NCI-H82 treated with DMSO at 0.1 percent for 48 hours (cell line): Measurements from ENCODE around the gene PTBP1.
"Not testable (repeated sequence)": the region's sequence is repeated elsewhere in the genome, so short reads cannot be mapped to it uniquely, and the experiment has no call there.

ENCODE experiments used
- DNase-seq: peaks from one replicate; lab custom pipeline; 2025; ENCODE audit not compliant: unreplicated experiment; lab: John Stamatoyannopoulos, UW

PTBP1 gene

DNA sequence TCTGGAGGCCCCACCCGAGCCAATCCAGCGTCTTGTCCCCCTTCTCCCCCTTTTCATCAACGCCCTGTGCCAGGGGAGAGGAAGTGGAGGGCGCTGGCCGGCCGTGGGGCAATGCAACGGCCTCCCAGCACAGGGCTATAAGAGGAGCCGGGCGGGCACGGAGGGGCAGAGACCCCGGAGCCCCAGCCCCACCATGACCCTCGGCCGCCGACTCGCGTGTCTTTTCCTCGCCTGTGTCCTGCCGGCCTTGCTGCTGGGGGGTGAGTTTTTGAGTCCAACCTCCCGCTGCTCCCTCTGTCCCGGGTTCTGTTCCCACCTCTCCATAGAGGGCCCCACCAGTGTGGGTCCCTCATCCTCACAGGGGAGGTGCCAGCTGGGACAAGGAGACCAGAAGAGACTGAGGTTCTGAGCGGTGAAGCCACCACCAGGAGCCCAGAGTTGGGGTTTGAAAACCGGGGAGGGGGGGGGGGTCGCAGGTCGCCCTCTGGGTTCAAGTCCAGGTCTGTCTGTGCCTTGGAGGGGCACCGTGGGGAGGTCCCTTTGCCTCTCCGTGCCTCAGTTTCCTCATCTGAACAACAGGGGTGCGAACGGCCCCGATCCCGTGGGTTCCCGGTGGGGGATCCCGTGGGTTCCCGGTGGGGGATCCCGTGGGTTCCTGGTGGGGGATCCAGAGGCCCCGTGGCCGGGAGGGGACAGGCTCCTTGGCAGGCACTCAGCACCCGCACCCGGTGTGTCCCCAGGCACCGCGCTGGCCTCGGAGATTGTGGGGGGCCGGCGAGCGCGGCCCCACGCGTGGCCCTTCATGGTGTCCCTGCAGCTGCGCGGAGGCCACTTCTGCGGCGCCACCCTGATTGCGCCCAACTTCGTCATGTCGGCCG lies 55.1 kb downstream of the PTBP1 start, which contains the start of gene ELANE:
Gene ELANE (plus strand): TSS at position 168 of the 878 bp plus-strand sequence. CDS start 26 bp downstream, at position 194.
- no peak for DNase-seq

DNA sequence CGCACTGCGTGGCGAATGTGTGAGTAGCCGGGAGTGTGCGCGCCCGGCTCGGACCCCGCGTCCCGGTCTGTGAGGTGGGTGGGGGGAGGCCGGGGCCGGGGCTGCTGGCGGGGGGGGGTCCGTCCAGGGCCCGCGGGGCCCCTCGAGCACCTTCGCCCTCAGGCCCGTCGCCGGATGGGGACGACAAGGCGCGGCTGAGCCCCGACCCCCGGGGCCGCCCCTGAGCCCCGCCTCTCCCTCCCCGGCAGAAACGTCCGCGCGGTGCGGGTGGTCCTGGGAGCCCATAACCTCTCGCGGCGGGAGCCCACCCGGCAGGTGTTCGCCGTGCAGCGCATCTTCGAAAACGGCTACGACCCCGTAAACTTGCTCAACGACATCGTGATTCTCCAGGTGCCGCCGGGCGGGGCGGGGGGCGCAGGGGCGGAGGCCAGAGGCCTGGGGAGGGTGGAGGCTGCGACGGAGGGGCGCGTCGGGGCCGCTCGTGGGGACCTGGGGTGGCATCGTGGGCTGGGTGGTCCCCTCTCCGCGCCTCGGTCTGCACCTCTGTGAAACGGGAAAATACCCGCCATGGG lies 55.8 kb downstream of the PTBP1 start:
- no peak for DNase-seq

DNA sequence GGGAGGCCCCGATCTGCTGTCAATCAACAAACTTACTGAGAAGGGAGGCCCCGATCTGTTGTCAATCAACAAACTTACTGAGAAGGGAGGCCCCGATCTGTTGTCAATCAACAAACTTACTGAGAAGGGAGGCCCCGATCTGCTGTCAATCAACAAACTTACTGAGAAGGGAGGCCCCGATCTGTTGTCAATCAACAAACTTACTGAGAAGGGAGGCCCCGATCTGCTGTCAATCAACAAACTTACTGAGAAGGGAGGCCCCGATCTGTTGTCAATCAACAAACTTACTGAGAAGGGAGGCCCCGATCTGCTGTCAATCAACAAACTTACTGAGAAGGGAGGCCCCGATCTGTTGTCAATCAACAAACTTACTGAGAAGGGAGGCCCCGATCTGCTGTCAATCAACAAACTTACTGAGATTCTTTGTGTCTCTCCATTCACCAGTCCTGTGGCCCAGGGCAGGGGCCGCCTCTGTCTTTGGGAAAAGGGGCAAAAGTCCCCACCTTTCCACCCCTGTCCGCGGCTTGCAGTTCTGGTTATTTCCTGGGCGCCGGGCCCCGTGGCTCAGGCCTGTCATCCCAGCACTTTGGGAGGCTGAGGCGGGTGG lies 56.5 kb downstream of the PTBP1 start:
- DNase-seq: not testable (repeated sequence)

DNA sequence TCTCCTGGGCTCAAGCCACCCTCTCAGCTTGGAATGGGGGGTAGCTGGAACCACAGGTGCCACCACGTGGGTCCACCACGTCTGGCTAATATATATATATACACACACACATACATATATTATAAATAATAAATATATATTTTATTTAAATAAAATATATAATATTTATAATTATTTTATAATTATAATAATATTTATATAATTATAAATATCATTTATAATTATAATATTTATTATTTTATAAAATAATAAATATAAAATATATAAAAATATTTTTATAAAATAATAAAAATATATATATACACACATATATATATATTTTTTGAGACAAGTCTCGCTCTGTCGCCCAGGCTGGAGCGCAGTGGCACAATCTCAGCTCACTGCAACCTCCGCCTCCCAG lies 57.3 kb downstream of the PTBP1 start:
- no peak for DNase-seq

DNA sequence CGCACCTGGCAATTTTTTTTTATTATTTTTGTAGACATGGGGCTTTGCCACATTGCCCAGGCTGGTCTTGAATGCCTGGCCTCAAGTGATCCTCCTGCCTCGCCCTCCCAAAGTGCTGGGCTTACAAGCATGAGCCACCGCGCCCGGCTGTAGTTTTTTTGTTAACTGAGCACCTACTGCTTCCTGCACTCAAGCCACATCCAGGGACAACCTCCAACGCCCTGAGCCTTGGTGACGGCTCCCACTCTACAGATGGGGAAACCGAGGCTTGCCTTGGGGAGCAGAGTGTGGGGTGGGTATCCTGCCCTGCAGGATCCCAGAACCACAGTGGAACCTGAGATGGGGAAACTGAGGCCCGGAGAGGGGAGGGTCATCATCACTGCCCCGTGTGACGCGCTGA lies 57.9 kb downstream of the PTBP1 start:
- DNase-seq: no peak

DNA sequence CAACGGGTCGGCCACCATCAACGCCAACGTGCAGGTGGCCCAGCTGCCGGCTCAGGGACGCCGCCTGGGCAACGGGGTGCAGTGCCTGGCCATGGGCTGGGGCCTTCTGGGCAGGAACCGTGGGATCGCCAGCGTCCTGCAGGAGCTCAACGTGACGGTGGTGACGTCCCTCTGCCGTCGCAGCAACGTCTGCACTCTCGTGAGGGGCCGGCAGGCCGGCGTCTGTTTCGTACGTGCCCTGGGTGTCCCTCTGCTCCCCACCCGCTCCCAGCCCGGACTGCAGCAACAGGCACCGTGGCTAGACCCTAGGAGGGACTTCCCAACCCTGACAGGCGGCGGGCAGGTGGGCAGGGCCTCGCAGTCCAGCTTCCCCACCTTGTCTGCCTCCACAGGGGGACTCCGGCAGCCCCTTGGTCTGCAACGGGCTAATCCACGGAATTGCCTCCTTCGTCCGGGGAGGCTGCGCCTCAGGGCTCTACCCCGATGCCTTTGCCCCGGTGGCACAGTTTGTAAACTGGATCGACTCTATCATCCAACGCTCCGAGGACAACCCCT lies 58.4 kb downstream of the PTBP1 start:
- DNase-seq: no peak

DNA sequence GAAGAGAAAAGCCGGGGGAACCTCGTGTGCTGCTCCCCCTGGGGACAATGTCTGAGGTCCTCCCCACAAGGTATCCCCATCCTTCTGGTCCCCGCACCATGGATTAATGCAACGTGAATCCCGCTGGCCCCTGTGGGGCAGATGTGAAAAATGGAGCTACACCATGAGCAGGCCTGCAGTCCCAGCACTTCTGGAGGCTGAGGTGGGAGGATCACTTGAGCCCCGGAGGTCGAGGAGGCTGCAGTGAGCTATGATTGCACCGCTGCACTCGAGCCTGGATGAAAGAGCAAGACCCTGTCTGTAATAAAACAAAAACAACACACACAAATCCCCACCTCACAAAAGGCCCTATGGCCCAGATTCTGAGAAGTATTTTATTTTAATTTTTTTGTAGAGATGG lies 61.0 kb downstream of the PTBP1 start:
- no peak for DNase-seq

DNA sequence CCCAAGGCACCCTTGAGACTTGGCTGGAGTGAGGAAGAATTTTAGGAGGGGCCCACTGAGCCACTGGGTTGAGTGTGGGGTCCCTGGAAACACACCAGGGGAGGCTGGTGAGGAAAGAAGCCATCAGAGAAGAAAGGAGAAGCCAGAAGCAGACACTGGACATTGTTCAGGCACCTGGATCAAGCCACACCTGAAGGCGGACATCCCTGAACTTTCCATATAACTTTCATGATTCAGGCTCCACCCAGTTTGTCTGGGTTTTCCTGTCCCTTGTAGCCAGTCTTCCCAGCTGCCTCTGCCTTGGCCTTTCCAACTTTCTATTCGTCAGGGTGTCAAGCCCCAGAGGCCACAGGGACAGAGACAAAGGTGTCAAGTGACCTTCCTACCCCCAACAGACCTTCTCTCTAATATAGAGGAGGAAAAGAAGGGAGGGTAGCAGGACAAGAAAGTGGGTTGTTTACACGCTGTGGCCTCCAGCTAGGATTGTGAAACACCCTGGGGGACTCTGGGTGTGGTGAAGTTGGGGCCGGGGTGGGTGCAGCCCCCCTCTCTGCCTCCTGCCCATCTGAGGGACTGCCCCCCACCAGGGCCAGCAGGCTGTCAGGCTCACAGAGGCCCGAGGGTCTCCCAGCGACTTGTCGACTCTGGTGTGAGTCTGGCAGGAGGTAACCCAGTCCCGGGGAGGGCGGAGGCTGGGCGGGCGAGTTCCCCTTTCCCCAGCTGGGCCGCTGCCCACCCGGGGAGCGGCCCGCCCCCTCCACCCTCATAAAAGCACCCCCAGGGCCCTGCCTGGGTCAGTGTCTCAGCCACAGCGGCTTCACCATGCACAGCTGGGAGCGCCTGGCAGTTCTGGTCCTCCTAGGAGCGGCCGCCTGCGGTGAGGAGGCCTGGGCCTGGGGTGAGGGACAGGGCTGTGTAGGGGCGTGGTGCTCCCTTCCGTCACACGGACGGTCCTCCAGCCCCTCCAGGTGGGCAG lies 61.9 kb downstream of the PTBP1 start, which contains the start of gene CFD:
Gene CFD (plus strand): TSS at position 797 of the 976 bp plus-strand sequence. CDS start 26 bp downstream, at position 823.
- no peak for DNase-seq

DNA sequence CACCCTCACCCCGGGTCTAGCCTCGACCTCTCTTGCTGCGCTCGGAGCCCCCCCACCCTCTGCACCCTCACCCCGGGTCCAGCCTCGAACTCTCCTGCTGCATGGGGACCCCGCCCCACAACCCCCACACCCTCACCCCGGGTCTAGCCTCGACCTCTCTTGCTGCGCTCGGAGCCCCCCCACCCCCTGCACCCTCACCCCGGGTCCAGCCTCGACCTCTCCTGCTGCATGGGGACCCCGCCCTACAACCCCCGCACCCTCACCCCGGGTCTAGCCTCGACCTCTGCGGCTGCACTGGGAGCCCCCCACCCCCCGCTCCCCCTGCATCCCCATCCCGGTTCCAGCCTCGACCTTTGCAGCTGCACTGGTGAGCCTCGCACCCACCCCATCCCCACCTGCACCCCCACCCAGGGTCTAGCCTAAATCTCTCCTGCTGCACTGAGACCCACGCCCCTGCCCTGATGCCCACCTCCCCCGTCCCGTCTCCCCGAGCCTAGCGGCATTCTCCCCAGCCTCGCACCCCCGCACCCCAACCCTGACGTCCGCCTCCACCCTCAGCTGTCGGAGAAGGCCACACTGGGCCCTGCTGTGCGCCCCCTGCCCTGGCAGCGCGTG lies 64.0 kb downstream of the PTBP1 start:
- DNase-seq: no peak
